GM12875 (cell line): ENCODE results near the gene SLC7A6OS.

Experiments used
- H3K4me3 ChIP-seq: one replicate; pipeline ENCODE4 v1.5.1; 2011; ENCODE audit warnings: low read depth, low read length, control low read depth
- TF ChIP-seq, protein P1 (sequence below): IDR thresholded peaks from 2 replicates; pipeline ENCODE4 v1.5.1; 2011; ENCODE audit warnings: low read depth, mild to moderate bottlenecking, control low read depth, inconsistent platforms, low read length, moderate library complexity, borderline replicate concordance; ENCODE audit not compliant: insufficient read depth

Gene SLC7A6OS

DNA sequence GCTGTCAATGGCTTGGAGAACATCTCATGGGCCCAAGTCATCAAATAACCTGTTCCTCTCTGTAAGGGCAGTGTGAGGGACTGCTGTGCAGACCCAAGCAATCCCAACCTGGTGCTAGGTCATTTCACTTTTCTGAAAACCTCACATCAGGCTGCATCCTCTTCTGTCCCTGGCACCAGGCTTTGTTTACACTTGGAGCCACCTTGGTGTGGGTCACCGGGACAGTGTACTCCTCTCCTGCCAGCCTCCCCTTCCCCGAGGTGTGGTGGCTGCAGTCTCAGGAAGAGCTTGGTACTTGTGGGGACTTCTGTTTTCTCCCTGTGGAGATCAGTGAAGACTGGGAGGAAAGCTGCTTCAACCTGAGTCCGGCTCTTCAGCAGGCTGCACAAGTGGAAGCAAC, 12.4 kb downstream of the SLC7A6OS start:
- H3K4me3 ChIP-seq = no peak overlapping the region
- TF ChIP-seq, protein P1, sequence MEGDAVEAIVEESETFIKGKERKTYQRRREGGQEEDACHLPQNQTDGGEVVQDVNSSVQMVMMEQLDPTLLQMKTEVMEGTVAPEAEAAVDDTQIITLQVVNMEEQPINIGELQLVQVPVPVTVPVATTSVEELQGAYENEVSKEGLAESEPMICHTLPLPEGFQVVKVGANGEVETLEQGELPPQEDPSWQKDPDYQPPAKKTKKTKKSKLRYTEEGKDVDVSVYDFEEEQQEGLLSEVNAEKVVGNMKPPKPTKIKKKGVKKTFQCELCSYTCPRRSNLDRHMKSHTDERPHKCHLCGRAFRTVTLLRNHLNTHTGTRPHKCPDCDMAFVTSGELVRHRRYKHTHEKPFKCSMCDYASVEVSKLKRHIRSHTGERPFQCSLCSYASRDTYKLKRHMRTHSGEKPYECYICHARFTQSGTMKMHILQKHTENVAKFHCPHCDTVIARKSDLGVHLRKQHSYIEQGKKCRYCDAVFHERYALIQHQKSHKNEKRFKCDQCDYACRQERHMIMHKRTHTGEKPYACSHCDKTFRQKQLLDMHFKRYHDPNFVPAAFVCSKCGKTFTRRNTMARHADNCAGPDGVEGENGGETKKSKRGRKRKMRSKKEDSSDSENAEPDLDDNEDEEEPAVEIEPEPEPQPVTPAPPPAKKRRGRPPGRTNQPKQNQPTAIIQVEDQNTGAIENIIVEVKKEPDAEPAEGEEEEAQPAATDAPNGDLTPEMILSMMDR = no peak

DNA sequence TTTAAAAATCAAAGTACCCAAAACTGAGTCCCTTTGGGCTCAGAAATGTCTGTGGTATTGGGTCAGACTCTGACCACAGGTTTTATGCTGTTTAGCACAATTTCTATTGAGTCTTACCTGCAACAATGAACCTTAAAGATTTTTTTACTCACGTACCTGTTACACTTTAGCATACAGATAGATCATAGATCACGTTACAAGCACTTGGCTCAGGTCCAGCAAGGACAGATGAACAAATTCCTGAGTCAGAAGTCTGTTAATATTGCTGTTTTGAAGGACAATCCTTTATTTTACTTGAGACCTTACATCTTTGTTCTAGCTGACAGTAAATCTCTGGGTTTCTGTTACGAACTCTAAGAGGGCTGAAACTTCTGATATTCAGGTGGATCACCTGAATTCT, 12.8 kb downstream of the SLC7A6OS start:
- TF ChIP-seq, protein P1 = no peak
- H3K4me3 ChIP-seq = no peak overlapping the region

DNA sequence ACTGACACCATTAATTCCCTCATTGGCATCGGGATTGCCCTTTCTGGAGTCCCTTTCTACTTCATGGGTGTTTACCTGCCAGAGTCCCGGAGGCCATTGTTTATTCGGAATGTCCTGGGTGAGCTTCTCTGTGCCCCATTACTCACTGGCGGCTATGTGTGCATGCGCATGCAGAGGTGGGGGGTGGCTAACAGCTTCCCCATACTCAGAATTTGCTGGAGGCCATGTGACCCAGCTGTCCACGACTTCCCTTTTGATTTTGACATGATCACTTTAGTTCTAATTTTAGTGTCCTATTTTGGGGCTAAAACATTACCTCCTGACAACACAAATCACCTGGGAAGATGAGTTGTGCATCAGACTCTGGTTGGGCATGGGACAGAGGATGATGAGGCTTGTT, 14.1 kb downstream of the SLC7A6OS start:
- TF ChIP-seq, protein P1 = no peak
- H3K4me3 ChIP-seq = no peak overlapping the region

DNA sequence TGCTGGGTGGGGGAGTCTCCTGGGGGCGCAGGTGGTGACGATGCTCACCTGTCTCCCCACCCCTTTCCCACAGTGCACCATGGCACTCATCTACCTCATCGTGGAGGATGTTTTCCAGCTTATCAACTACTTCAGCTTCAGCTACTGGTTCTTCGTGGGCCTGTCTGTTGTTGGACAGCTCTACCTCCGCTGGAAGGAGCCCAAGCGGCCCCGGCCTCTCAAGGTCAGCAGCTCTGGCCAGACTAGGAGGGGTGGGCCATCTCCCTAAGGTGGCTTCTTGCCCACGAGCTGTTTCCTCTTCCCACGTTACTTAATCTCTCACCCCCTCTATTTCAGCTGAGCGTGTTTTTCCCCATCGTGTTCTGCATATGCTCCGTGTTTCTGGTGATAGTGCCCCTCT, 14.5 kb downstream of the SLC7A6OS start:
- no peak overlapping the region for H3K4me3 ChIP-seq
- TF ChIP-seq, protein P1 = no peak

DNA sequence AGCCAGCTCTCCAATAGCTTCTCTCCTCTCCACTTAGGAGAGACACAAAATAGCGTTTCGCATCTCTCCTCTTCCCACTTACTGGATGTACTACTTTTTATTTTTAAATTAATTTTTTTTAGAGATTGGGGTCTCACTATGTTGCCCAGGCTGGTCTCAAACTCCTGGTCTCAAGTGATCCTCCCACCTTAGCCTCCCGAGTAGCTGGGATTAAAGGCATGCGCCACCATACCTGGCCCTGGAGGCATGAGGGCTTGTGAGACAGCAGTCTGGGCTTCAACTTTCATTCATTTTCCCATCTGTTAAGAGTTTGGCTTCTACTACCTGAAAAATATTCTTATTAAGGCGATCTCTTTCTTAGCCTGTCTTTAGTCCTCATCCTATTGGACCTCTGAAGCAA, 18.3 kb downstream of the SLC7A6OS start:
- no peak overlapping the region for H3K4me3 ChIP-seq
- TF ChIP-seq, protein P1 = no peak

DNA sequence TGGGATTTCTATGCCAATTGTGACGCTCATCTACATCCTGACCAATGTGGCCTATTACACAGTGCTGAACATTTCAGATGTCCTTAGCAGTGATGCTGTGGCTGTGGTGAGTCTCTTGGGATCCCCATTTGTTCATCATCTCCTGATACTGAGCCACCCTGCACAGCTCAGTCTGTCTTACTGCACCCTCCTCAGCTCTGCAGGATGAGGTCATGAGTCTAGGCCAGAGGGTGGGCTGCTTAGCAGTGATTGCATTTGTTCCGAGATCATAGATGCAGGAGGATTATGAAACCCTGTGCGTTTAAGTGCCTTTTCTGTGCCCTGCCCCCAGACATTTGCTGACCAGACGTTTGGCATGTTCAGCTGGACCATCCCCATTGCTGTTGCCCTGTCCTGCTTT, 19.5 kb downstream of the SLC7A6OS start:
- TF ChIP-seq, protein P1 = no peak

DNA sequence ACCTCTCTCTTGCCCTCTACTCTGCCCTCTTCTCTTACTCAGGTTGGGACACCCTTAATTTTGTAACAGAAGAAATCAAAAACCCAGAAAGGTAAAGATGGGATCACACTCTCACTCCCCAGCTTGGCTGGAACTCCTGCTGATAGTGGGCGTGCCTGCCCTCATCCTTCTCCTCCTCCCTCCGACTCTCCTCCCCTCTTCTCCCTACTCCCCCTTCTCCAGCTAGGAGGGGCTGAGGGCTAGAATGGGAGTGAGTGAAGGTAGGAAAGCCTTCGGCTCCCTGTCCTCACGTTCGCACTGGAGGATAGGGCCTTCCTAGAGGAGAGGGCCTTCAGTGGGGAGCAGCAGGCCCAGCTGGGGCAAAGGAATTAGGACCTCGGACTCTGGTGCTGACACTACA, 20.3 kb downstream of the SLC7A6OS start:
- TF ChIP-seq, protein P1 = no peak

More for the DNA sequence above, 19.5 kb downstream of the SLC7A6OS start:
- H3K4me3 ChIP-seq = no peak overlapping the region

More for the DNA sequence above, 20.3 kb downstream of the SLC7A6OS start:
- H3K4me3 ChIP-seq = no peak overlapping the region
